GM18505 (cell line): ENCODE measurements around the gene PADI4.

Source experiments
- ATAC-seq: cut with Tn5 transposase; IDR thresholded peaks from one replicate; pipeline ENCODE4 v1.9.1; 2021; ENCODE audit not compliant: unreplicated experiment
- POLR2A ChIP-seq: IDR thresholded peaks from 4 replicates; pipeline ENCODE4 v1.6.1; 2011; ENCODE audit warnings: borderline replicate concordance; ENCODE audit not compliant: insufficient read depth, insufficient read length; ENCODE audit errors: extremely low read depth

Gene PADI4

DNA sequence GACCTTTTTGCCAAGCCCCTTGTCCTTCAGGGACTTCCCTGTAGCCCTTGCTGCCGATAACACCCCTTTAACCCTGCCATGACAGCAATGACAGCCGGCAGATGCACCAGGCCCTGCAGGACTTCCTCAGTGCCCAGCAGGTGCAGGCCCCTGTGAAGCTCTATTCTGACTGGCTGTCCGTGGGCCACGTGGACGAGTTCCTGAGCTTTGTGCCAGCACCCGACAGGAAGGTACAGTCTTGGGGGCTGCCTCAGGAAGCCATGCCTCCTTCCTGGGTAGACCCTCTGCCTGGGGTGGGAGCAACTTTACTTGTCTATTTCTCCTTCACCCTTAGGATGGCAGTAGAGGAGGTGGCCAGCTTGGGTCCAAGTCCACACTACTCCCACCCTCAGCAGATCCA lies 47.9 kb downstream of the PADI4 start:
- no peak for ATAC-seq
- TF ChIP-seq POLR2A = no peak

DNA sequence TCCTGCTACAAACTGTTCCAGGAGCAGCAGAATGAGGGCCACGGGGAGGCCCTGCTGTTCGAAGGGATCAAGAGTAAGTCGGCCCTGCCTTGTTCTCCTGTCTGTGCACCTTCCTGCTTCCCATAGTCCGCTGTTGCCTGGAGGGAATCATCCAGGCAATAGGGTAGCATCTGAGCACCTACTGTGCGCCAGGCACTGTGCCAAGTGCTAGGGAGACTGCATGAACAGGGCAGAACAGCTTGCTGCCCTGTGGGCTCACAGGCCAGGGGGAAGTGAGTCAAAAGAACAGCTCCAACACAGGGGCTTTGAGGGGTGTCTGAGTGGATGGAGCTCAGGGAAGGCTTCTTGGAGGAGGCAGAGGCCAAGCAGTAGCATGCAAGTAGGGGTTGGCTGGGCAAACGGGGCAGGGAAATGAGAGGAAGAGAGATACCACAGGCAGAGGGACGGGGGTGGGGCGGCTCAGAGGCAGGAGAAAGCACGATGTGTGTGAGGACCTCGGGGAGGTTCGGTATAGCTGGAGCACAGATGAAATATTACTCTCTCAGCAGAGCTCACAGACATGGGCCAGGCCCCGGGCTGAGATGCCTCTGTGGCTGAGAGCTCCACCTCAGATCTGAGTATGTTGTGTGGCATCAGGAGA lies 48.5 kb downstream of the PADI4 start:
- TF ChIP-seq POLR2A = no peak
- ATAC-seq = no peak

DNA sequence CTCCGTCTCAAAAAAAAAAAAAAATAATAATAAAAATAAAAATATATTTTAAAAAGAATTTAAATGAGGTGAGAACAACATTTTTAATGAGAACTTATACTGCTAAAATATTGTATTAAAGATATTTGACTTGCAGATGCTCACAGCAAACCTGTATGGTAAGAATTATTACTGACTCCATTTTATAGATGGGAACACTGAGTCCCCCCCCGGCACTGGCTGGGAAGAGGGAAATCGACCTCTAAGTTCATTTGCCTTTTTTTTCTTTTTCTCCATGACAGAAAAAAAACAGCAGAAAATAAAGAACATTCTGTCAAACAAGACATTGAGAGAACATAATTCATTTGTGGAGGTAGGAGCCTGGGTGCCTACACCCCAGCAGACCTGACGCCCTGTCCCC lies 50.6 kb downstream of the PADI4 start:
- ATAC-seq = no peak
- no peak for TF ChIP-seq POLR2A

DNA sequence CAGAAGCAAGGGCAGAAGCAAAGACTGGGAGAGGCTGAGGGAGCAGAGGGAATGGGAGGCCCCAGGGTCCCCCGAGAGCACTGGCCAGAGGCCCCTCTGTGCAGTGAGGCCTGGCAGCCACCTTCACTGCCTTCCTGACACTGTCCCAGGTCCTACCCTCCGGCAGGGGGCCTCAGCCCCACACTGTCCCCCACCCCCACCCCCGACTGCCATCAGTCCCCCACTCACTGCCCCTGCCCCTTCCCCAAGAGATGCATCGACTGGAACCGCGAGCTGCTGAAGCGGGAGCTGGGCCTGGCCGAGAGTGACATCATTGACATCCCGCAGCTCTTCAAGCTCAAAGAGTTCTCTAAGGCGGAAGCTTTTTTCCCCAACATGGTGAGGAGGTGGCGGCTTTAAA lies 51.0 kb downstream of the PADI4 start:
- no peak for ATAC-seq
- no peak for TF ChIP-seq POLR2A

DNA sequence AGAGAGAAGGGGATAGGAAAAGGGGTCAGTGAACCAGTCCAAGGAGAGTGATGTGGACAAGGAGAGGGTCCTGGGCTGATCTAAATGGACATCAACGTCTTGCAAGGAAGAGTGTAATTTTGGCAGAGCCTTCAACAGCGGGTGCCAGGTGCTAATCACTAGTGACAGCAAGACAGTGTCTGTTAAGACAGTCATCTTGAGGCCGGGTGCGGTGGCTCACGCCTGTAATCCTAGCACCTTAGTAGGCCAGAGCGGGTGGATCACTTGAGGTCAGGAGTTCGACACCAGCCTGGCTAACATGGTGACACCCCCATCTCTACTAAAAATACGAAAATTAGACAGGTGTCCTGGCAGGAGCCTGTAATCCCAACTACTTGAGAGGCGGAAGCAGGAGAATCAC lies 51.8 kb downstream of the PADI4 start:
- TF ChIP-seq POLR2A = no peak

DNA sequence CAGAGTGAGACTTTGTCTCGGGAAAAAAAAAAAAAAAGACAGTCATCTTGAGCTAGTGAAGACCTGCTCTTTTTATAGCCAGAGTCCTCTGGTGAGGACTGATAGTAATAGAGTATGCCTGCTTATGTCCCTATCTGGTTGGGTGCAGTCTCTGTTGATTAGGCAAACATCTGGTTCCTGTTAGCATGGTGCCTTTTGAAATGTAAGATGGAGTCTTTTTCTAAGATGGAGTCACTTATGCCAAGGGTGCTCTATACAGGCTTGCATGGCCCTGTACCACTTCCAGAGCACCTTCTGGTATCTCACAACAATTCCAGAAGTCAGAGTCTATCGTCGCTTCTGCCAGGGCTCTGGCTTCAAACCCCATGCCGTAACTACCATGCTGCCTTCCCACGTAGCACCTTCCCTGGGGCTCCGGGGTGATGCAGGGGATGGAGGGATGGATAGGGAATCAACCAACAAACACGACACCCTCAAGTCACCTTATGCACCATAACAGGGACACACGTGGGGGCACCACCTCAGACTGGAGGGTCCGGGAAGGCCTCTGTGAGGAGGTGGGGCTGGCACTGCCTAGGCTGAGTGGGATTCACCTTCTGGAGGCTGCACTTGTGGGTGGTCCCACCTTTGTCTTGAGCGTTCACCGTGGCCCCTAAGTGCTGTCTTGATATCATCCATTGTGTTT lies 52.4 kb downstream of the PADI4 start:
- no peak for ATAC-seq
- TF ChIP-seq POLR2A = no peak

More for the DNA sequence above, 51.8 kb downstream of the PADI4 start:
- ATAC-seq = no peak

DNA sequence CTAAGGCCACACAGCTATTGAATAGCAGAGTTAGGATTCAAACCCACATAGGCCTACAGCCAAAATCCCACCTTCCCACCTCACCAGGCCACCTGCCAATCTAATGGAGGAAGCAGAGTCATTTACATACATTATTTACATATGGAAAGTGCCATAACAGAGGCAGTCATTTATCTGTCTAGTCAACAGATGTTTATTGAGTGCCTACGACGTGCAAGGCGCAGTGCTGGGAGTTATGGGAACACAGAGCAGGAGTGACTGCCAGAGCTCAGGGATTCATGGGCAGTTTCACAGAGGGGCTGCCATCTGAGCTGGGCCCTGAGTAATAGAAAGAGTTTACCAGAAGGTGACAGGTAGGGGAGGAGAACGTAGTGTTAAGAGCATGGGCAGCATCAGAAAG lies 53.7 kb downstream of the PADI4 start:
- TF ChIP-seq POLR2A = no peak
- ATAC-seq = no peak

DNA sequence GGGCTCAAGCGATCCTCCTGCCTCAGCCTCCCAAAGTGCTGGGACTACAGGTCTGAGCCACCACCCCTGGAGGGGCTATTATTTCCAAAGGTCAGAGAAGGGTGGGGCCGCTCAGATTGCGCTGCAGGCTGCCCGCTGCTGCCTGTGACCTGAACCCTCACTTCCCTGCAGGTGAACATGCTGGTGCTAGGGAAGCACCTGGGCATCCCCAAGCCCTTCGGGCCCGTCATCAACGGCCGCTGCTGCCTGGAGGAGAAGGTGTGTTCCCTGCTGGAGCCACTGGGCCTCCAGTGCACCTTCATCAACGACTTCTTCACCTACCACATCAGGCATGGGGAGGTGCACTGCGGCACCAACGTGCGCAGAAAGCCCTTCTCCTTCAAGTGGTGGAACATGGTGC lies 55.4 kb downstream of the PADI4 start:
- TF ChIP-seq POLR2A = no peak
- no peak for ATAC-seq

DNA sequence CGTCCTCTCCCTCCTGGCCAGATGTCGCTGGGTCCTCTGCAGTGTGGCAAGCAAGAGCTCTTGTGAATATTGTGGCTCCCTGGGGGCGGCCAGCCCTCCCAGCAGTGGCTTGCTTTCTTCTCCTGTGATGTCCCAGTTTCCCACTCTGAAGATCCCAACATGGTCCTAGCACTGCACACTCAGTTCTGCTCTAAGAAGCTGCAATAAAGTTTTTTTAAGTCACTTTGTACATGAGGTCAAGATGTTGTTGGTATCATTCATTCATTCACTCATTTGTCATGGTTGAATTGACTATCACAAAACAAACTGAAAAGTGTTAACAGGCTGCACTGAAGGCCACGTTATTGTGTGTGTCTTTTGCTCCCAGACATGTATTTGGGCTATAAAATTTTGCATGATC lies 55.8 kb downstream of the PADI4 start:
- TF ChIP-seq POLR2A = no peak
- ATAC-seq = no peak

DNA sequence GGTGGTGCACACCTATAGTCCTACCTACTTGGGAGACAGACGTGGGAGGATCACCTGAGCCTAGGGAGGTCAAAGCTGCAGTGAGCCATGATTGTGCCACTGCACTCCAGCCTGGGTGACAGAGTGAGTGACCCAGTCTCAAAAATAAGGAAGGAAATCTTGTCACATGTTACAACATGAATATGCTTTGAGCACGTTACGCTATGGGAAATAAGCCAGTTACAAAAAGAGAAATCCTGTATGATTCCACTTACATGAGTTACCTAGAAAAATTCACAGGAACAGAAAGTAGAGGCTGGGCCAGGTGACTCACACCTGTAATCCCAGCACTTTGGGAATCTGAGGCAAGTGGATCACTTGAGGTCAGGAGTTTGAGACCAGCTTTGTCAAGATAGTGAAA lies 57.3 kb downstream of the PADI4 start:
- TF ChIP-seq POLR2A = no peak
- ATAC-seq = no peak

DNA sequence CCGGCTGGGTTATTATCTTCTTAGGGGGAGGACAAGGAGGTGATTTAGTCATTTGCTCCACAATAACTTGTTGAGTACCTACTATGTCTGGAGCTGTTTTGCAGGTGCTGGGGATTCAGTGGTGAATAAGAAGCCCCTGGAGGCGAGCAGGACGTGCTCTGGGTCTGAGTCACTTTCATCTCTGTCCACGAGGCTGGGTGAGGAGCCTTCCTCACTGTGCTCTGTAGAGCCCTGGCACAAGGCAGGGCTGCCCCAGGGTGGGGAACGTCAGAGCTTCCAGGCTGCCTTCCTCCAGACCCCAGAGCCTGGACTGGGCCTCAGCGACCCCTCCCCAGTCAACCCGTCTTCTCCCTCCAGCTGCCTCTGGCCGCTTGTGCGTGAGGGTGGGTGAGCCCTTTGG lies 61.5 kb downstream of the PADI4 start:
- ATAC-seq = no peak
- no peak for TF ChIP-seq POLR2A

DNA sequence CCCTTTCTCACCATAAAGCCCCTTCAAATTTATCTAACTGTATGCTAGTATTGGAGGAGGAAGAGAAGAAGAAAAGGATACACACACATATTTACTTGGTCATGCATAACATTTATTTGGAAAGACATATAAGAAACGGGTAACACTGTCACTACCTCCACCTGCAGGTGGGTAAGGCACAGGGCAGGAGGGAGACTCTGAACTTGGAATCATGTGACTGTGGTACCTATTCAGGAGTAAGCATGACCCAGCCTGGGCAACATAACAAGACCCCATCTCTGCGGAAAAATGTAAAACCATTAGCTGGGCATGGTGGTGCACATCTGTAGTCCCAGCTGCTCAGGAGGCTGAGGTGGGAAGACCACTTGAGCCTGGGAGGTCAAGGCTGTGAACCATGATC lies 62.6 kb downstream of the PADI4 start:
- ATAC-seq = no peak
- TF ChIP-seq POLR2A = no peak

DNA sequence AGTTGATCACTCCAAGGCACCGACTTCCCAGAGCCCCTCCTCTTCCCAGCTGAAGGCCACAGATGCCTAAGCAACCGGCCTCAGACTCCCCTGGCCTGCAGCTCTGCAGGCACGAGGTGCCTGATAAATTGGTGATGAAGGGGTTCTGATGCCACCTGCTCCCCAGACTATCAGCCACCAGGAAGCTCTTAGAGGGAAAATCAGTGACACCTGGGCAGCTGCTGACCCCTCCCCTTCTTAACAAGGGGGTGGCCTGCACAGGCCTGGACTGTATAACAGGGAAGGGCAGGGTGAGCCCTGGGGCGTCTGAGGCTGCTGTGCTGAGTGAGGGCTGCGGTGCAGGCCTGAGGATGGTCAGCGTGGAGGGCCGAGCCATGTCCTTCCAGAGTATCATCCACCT lies 63.9 kb downstream of the PADI4 start, which contains the start of gene PADI6:
TSS of gene PADI6 (plus strand) at position 301 of the 400 bp plus-strand sequence. CDS start at position 351, 50 bp downstream.
- no peak for ATAC-seq
- no peak for TF ChIP-seq POLR2A

DNA sequence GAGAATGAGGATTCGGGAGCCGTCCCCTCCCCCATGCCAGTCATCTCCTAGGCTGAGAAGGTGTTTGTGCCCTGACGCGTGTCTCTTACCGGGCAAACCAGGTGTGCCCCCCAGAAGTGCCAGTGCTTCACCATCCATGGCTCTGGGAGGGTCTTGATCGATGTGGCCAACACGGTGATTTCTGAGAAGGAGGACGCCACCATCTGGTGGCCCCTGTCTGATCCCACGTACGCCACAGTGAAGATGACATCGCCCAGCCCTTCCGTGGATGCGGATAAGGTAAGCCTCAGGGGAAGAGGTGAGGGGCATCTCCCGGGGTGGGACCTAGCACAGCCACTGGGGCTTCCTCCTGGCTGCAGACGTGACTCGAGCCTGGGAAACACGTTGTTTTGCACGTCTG lies 65.0 kb downstream of the PADI4 start:
- TF ChIP-seq POLR2A = no peak
- no peak for ATAC-seq
